ENCODE data around the gene ADAM11. TPM values are rescaled to one million over a fixed set of nuclear protein-coding genes. Genes with fewer than 3 reads are reported as not detected.

The ADAM11 gene
- total and polyA plus RNA-seq, 8 donors: 0.13 to 4.2 (median 2.7) TPM

DNA sequence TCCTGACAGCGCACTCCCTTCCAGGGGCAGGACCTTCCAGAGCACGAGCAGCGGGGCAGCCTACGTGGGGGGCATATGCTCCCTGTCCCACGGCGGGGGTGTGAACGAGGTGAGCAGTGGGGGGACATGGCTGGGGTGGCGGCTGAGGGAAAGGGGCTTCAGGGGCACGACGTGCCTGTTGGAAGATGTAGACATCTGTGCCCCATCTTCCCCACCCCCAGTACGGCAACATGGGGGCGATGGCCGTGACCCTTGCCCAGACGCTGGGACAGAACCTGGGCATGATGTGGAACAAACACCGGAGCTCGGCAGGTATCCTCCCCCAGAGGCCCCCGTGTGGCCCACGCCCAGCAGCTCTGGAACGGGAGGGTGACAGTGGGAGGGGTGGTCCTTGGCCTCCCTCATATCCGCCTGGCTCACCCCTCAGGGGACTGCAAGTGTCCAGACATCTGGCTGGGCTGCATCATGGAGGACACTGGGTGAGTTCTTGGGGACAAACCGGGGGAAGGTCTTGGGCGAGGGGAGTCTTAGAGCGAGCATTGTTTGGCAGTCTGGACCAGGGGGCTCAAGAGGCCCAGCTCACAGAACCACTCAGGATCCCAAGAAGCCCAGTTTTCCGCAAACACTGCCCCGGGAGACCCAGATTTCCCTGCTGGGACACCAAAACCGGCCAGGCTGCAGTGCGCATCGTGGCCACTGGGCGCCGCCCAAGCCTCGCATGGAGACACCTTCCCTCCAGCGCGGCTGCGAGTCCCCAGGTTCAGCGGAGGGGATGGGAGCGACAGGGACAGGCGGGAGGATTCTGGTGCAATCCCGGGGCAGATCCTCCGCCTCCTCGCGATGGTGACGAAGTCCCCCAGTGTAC is 15.7 kb downstream of the ADAM11 start:
- Histone ChIP-seq H3K4me1 (peaks cover 8 to 25% of the 10 kb centered on the region in 2 donors), H3K36me3 (no peaks in the 10 kb centered on the region), H3K27ac (no peak overlapping the region), H3K9me3 (no peaks in the 10 kb centered on the region), H3K27me3 (peaks cover 0 to 71% of the 10 kb centered on the region in 2 donors), H3K4me3 (peak overlapping the region; percentile 53 to 60)
- DNase-seq (peak; percentile 71 to 99 (median 82)), ATAC-seq (peak; percentile 85)
- peak; percentile 97 to 99 for TF ChIP-seq CTCF (IDR thresholded peaks at IDR 0.05)
- intact Hi-C loops (cut with DNase I): loop anchor here (5.0 to 10.0 kb wide), 3 partner anchors 90 to 240 kb away; no protein-coding TSS in a partner anchor

GRCh38 chr17:44775136-44775837 is 16.5 kb downstream of the ADAM11 start:
- Histone ChIP-seq H3K27me3 (peaks cover 0 to 71% of the 10 kb centered on the region in 2 donors), H3K9me3 (no peaks in the 10 kb centered on the region), H3K4me1 (peaks cover 8 to 30% of the 10 kb centered on the region in 2 donors), H3K36me3 (no peaks in the 10 kb centered on the region), H3K27ac (peak overlapping the region in 1 of 2 donors; percentile 16), H3K4me3 (peak overlapping the region; percentile 53 to 60)
- ATAC-seq: peak; percentile 96
- intact Hi-C loops (cut with DNase I): loop anchor here (5.0 to 10.0 kb wide), 3 partner anchors 90 to 240 kb away; no protein-coding TSS in a partner anchor
- DNase-seq: peak; percentile 97 to 99 (median 98)
- TF ChIP-seq CTCF (IDR thresholded peaks at IDR 0.05): peak in 1 of 2 donors; percentile 30

DNA sequence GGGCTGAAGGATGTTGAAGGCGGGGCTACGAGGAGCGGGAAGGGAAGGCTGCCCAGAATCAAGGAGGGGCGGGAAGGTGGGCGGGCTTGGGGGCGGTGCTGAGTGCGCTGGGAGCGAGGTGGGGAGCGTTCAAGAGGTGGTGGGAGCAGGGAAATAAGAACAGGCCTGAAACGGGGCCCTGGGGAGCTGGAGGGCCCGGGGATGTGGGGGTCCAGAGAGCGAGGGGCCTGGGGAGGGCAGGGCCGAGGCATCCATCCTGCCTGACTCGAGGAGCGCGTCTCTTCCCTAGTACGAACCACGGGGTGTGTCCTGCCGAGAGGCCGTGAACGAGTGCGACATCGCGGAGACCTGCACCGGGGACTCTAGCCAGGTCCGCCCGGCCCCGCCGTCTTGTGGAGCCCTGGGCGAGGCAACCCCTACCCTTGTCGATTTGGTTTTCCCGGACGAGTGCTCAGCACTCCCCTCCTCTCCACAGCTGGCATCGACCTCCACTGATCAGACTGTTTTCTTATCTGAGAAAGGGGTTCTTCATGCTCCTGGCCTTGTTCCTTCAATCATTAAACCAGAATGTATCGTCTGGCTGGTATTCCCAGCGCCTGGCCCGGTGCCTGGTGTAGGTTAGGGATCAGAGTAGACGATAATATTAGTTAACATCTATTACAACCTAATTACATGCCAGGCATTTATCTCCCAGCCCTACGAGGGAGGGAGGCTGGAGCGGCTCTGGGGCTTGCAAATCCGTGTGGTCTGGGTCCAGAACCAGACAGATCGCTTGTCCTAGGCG is 17.2 kb downstream of the ADAM11 start:
- Histone ChIP-seq H3K9me3 (no peaks in the 10 kb centered on the region), H3K4me3 (peak overlapping the region; percentile 43 to 53), H3K27ac (no peak overlapping the region), H3K27me3 (peaks cover 0 to 68% of the 10 kb centered on the region in 2 donors), H3K4me1 (peaks cover 8 to 32% of the 10 kb centered on the region in 2 donors), H3K36me3 (no peaks in the 10 kb centered on the region)
- peak in 1 of 4 donors; percentile 87 for DNase-seq
- intact Hi-C loops (cut with DNase I): loop anchor here (5.0 to 10.0 kb wide), 3 partner anchors 89 to 239 kb away; no protein-coding TSS in a partner anchor
- peak; percentile 35 for ATAC-seq
- no peak for TF ChIP-seq CTCF (IDR thresholded peaks at IDR 0.05)

DNA sequence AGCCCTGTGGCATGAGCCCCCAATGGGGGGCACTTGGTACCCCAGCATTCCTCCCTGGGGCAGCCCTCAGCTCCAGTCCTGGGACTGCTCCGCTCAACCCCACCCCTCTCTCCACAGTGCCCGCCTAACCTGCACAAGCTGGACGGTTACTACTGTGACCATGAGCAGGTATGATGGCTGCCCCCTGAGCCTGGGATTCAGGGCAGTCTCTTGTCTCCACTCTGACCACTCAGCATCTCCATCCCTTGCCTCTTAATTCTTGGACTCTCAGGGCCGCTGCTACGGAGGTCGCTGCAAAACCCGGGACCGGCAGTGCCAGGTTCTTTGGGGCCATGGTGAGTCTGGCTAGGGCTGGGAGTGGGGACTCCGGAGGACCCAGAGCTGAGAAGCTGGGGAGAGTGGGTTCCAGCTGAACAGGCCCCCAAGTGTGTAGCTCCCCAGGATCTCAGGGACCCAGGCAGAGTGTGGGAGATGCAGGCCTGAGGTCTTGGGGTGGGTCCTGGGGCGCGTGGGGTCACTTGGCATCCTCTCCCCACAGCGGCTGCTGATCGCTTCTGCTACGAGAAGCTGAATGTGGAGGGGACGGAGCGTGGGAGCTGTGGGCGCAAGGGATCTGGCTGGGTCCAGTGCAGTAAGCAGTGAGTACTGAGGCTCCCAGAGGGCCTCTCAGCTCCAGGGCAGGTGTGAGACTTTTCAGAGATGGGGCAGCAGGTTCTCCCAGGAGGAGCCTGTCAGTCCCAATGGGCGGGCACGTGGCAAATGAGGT is 18.0 kb downstream of the ADAM11 start:
- ATAC-seq (no peak), DNase-seq (no peak)
- Histone ChIP-seq H3K27ac (no peak overlapping the region), H3K27me3 (peaks cover 0 to 64% of the 10 kb centered on the region in 2 donors), H3K4me1 (peaks cover 8 to 36% of the 10 kb centered on the region in 2 donors), H3K4me3 (no peak overlapping the region), H3K36me3 (no peaks in the 10 kb centered on the region), H3K9me3 (no peaks in the 10 kb centered on the region)
- intact Hi-C loops (cut with DNase I): loop anchor here (5.0 to 10.0 kb wide), 3 partner anchors 88 to 238 kb away; no protein-coding TSS in a partner anchor
- TF ChIP-seq CTCF (IDR thresholded peaks at IDR 0.05): no peak
